ENCODE results near the gene GJB4. TPM values are rescaled to one million over a fixed set of nuclear protein-coding genes. Genes with fewer than 3 reads are reported as not detected.

The GJB4 gene
- total and polyA plus RNA-seq, 3 donors from 2014 or later: not detected

DNA sequence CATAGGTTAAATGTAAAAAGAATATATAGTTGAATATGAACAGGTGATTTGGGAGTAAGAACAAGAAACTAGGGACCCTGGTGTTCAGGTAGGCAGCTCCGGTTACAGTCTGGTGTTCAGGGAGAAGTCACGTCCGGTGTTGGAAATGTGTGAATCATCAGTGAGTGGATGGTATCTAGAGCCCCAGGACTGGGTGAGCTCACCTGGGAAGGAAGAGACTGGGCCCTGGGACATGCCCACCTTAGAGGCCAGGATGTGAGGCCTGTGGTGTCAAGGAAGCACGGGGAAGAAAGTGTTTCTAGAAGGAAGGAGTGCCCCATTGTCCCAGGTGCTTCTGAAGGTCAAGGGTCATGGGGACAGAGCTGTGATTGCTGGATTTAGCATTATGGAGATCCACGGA lies 20.0 kb downstream of the GJB4 start:
- peaks cover 13% of the 10 kb centered on the region for H3K4me1 ChIP-seq
- H3K27me3 ChIP-seq: peaks cover 5% of the 10 kb centered on the region
- DNase-seq: no peak
- no peaks in the 10 kb centered on the region for H3K36me3 ChIP-seq (ENCODE audit: low read depth, missing control alignments)
- TF ChIP-seq POLR2A (IDR thresholded peaks at IDR 0.05): no peak
- TF ChIP-seq, protein P1, sequence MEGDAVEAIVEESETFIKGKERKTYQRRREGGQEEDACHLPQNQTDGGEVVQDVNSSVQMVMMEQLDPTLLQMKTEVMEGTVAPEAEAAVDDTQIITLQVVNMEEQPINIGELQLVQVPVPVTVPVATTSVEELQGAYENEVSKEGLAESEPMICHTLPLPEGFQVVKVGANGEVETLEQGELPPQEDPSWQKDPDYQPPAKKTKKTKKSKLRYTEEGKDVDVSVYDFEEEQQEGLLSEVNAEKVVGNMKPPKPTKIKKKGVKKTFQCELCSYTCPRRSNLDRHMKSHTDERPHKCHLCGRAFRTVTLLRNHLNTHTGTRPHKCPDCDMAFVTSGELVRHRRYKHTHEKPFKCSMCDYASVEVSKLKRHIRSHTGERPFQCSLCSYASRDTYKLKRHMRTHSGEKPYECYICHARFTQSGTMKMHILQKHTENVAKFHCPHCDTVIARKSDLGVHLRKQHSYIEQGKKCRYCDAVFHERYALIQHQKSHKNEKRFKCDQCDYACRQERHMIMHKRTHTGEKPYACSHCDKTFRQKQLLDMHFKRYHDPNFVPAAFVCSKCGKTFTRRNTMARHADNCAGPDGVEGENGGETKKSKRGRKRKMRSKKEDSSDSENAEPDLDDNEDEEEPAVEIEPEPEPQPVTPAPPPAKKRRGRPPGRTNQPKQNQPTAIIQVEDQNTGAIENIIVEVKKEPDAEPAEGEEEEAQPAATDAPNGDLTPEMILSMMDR (IDR thresholded peaks at IDR 0.05): no peak
- 77 to 86% methylated on average over 5 of the region's 5 CpGs for WGBS, 2 donors
- H3K27ac ChIP-seq: no peak overlapping the region
- H3K9me3 ChIP-seq: no peaks in the 10 kb centered on the region
- intact Hi-C loops (cut with DNase I; ENCODE audit: low total_unique reads): no loop called here
- H3K4me3 ChIP-seq: no peak overlapping the region

DNA sequence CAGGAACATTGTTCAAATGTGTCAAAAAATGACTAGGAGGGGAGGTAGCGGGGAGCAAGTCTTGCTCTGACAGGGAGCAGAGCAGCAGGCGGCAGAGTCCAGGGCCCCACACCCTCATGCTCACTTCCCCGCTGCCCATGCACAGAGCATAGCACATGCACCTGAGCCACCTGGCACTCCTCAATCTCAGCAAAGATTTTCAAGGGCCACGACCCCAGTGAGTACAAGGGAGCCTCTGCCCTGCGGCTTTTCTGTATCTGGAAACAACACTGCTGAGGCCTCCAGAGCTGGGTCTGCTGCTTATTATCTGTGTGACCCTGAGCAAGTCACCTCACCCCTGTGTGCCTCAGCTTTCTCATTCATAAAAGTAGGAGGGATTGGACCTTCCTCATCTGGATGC lies 20.4 kb downstream of the GJB4 start:
- 86 to 93% methylated on average over 1 to 5 of the region's 5 CpGs for WGBS, 2 donors
- intact Hi-C loops (cut with DNase I; ENCODE audit: low total_unique reads): no loop called here
- DNase-seq: no peak
- Histone ChIP-seq H3K27me3 (peaks cover 5% of the 10 kb centered on the region), H3K4me3 (no peak overlapping the region), H3K4me1 (peaks cover 13% of the 10 kb centered on the region), H3K9me3 (no peaks in the 10 kb centered on the region), H3K36me3 (ENCODE audit: low read depth, missing control alignments) (no peaks in the 10 kb centered on the region), H3K27ac (no peak overlapping the region)
- TF ChIP-seq, protein P1 (IDR thresholded peaks at IDR 0.05): no peak
- no peak for TF ChIP-seq POLR2A (IDR thresholded peaks at IDR 0.05)

DNA sequence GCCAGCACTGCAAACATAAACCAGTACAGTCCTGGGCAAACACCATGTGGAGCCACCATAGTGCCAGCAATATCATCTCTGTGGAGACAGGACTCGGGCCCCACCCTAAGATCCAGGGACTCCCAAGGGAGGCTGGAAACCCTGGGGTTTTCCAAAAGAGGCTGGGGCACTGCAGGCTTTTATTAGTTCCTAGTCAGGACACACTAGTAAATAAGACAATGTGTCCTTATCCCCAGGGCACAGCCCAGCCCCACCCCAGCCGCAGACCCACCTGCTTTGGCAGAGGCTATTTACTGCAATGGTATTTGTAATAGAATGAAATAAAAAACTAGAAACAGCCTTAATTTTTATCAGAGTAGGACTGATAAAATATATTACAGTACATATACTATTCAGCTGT lies 21.0 kb downstream of the GJB4 start:
- no peaks in the 10 kb centered on the region for H3K9me3 ChIP-seq
- TF ChIP-seq POLR2A (IDR thresholded peaks at IDR 0.05): no peak
- TF ChIP-seq, protein P1 (IDR thresholded peaks at IDR 0.05): no peak
- no peak for DNase-seq
- WGBS, 2 donors: 68 to 69% methylated on average over 2 of the region's 2 CpGs
- peaks cover 5% of the 10 kb centered on the region for H3K27me3 ChIP-seq
- H3K36me3 ChIP-seq (ENCODE audit: low read depth, missing control alignments): no peaks in the 10 kb centered on the region
- intact Hi-C loops (cut with DNase I; ENCODE audit: low total_unique reads): no loop called here
- H3K4me3 ChIP-seq: no peak overlapping the region
- peaks cover 13% of the 10 kb centered on the region for H3K4me1 ChIP-seq
- H3K27ac ChIP-seq: no peak overlapping the region

DNA sequence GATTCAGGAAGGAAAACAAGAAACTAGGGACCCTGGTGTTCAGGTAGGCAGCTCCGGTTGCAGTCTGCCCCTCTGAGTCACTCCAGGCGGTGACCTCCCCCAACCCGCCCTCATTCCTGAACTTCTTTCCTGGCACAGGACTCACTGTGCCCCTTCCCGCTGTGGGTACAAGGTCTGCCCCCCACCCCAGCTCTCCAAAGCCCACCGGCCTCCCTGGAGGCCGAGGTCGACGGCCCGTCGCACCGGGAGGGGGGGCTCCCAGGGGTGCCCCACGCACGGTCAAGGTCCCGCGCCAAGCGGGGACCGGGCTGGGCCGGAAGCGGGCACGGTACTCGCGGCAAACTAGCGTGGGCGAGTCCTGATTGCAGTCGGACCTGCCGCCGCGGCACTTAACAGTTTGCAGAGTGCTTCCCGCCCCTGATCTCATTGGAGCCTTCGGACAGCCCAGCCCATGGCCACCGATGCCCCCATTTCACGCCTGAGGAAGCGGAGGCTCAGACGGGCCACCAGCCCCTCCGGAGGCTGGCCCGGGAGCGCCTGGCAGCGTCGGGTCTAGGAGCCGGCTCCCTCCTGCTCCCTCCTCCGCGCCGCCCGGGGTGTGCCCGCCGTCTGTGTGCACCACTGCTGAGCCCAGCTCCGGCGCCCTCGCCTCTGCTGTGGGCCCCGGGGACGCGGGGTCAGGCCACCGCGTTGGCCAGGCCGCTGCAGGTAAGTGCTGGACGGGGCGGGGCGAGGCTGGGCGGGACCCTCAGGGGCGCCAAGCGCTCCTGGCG lies 21.7 kb downstream of the GJB4 start, which contains the start of gene GJB3:
TSS of gene GJB3 (plus strand) at position 144 of the 773 bp plus-strand sequence. CDS start 3,549 bp downstream, outside the sequence.
- WGBS, 2 donors: 3 to 11% methylated on average over 7 to 48 of the region's 62 CpGs
- H3K9me3 ChIP-seq: no peaks in the 10 kb centered on the region
- peaks cover 13% of the 10 kb centered on the region for H3K4me1 ChIP-seq
- peak within 1 kb of the TSS; percentile 29 to 46 for H3K4me3 ChIP-seq
- intact Hi-C loops (cut with DNase I; ENCODE audit: low total_unique reads): no loop called here
- H3K27me3 ChIP-seq: peaks cover 5% of the 10 kb centered on the region
- no peak for DNase-seq
- TF ChIP-seq POLR2A (IDR thresholded peaks at IDR 0.05): no peak
- TF ChIP-seq, protein P1 (IDR thresholded peaks at IDR 0.05): no peak
- no peak within 1 kb of the TSS for H3K27ac ChIP-seq
- H3K36me3 ChIP-seq (ENCODE audit: low read depth, missing control alignments): no peaks in the 10 kb centered on the region
